CD14-positive monocyte (primary cell): ENCODE results near the gene BCAS1. TPM values are rescaled to one million over a fixed set of nuclear protein-coding genes. Genes with fewer than 3 reads are reported as not detected.
"Not testable (repeated sequence)": the region's sequence is repeated elsewhere in the genome, so short reads cannot be mapped to it uniquely, and the experiment has no call there.

ENCODE experiments used
- DNase-seq, 3 donors: peaks; one replicate each; pipeline ENCODE4 v3.0.0-alpha.2; 2011 to 2022
- H2AFZ ChIP-seq: 2 replicates; pipeline ENCODE4 v1.6.0; 2012; ENCODE audit warnings: mild to moderate bottlenecking, low read depth, low read length, inconsistent platforms; ENCODE audit not compliant: insufficient read depth, poor library complexity, severe bottlenecking
- H3K27ac ChIP-seq, 2 donors: 1 replicate in 1 of 2; 2 replicates in 1 of 2; pipeline ENCODE4 v1.5.1; 2012 to 2013; ENCODE audit warnings: low read length in 2 of 2, control low read depth in 1 of 2, inconsistent platforms in 1 of 2, low read depth in 1 of 2, mild to moderate bottlenecking in 1 of 2
- H3K27me3 ChIP-seq, 2 donors: one replicate each; pipeline versions ENCODE4 v1.6.0 to v1.6.1; 2011 to 2013; ENCODE audit warnings: low read length in 2 of 2; ENCODE audit not compliant: control insufficient read depth in 2 of 2, insufficient read depth in 2 of 2
- H3K36me3 ChIP-seq, 2 donors: replicated peaks in 1 of 2; 1 replicate in 1 of 2; 2 replicates in 1 of 2; pipeline versions ENCODE4 v1.5.1 to v1.6.1; 2012 to 2013; ENCODE audit warnings: low read length in 2 of 2, control low read depth in 1 of 2, inconsistent platforms in 1 of 2, mild to moderate bottlenecking in 1 of 2; ENCODE audit not compliant: insufficient read depth in 2 of 2, control insufficient read depth in 1 of 2
- H3K4me1 ChIP-seq, 2 donors: 1 replicate in 1 of 2; 2 replicates in 1 of 2; pipeline versions ENCODE4 v1.5.1 to v1.6.1; 2012 to 2013; ENCODE audit warnings: low read length in 2 of 2, control low read depth in 1 of 2, inconsistent platforms in 1 of 2, mild to moderate bottlenecking in 1 of 2, moderate library complexity in 1 of 2; ENCODE audit not compliant: insufficient read depth in 2 of 2, control insufficient read depth in 1 of 2
- H3K4me2 ChIP-seq: replicated peaks from 2 replicates; pipeline ENCODE3; 2012; ENCODE audit warnings: low read length, moderate library complexity, mild to moderate bottlenecking; ENCODE audit not compliant: poor library complexity, severe bottlenecking; ENCODE audit errors: extremely low read depth
- H3K4me3 ChIP-seq, 3 experiments: fragments of 200-600 bp in 1 of 3; sonication (generic) in 1 of 3; replicated peaks in 1 of 3; 1 replicate in 2 of 3; 2 replicates in 1 of 3; pipeline ENCODE4 v1.5.1; 2011 to 2013; ENCODE audit warnings: low read length in 3 of 3, mild to moderate bottlenecking in 3 of 3, control low read depth in 2 of 3, low read depth in 2 of 3, inconsistent platforms in 1 of 3, moderate library complexity in 1 of 3
- H3K79me2 ChIP-seq: 2 replicates; pipeline ENCODE4 v1.6.0; 2012; ENCODE audit warnings: mild to moderate bottlenecking, control low read depth, inconsistent platforms, low read length, moderate library complexity; ENCODE audit not compliant: insufficient read depth
- H3K9ac ChIP-seq: 2 replicates; pipeline ENCODE4 v1.6.0; 2017; ENCODE audit warnings: low read length, mild to moderate bottlenecking; ENCODE audit not compliant: insufficient read depth, poor library complexity, severe bottlenecking
- H3K9me3 ChIP-seq, 2 donors: replicated peaks in 1 of 2; 1 replicate in 1 of 2; 2 replicates in 1 of 2; pipeline versions ENCODE4 v1.5.1 to v1.6.1; 2012 to 2013; ENCODE audit warnings: low read length in 2 of 2, control low read depth in 1 of 2; ENCODE audit not compliant: control insufficient read depth in 1 of 2, insufficient read depth in 1 of 2
- H4K20me1 ChIP-seq: 2 replicates; pipeline ENCODE4 v1.6.0; 2012; ENCODE audit warnings: mild to moderate bottlenecking, low read length, control low read depth, moderate library complexity; ENCODE audit not compliant: insufficient read depth
- H3K27ac Mint-ChIP-seq, 7 donors: one replicate each; pipeline ENCODE4 v1.8.0; 2020; ENCODE audit warnings: mild to moderate bottlenecking in 7 of 7, mixed read lengths in 7 of 7, moderate library complexity in 6 of 7, inconsistent platforms in 2 of 7
- H3K27me3 Mint-ChIP-seq, 3 donors: one replicate each; pipeline ENCODE4 v1.8.0; 2021 to 2022; ENCODE audit warnings: low read depth in 3 of 3, mild to moderate bottlenecking in 3 of 3, mixed read lengths in 3 of 3, moderate library complexity in 3 of 3, inconsistent platforms in 1 of 3
- H3K36me3 Mint-ChIP-seq, 2 donors: one replicate each; pipeline ENCODE4 v1.8.0; 2020; ENCODE audit warnings: mixed read lengths in 2 of 2, inconsistent platforms in 1 of 2, mild to moderate bottlenecking in 1 of 2
- H3K4me1 Mint-ChIP-seq: one replicate; pipeline ENCODE4 v1.8.0; 2020; ENCODE audit warnings: mild to moderate bottlenecking, mixed read lengths
- H3K4me3 Mint-ChIP-seq, 2 donors: one replicate each; pipeline ENCODE4 v1.8.0; 2020; ENCODE audit warnings: mild to moderate bottlenecking in 2 of 2, mixed read lengths in 2 of 2, moderate library complexity in 1 of 2
- H3K9me3 Mint-ChIP-seq, 7 donors: one replicate each; pipeline ENCODE4 v1.8.0; 2020 to 2022; ENCODE audit warnings: mixed read lengths in 7 of 7, mild to moderate bottlenecking in 6 of 7, moderate library complexity in 6 of 7, inconsistent platforms in 2 of 7
- CTCF ChIP-seq: fragments of 200-600 bp; IDR thresholded peaks from one replicate; pipeline ENCODE4 v1.8.0; 2022; ENCODE audit warnings: antibody characterized with exemption, mild to moderate bottlenecking
- WGBS: methylation state at CpG from one replicate; pipeline ENCODE4 v1.1.5; 2013; ENCODE audit warnings: missing lambda C conversion rate; ENCODE audit not compliant: insufficient coverage; 5-methylcytosine and 5-hydroxymethylcytosine counted together
- intact Hi-C, 2 donors: fragments of 100-400 bp; cut with micrococcal nuclease; formaldehyde crosslinking; loops; one replicate each; pipeline versions ENCODE4 v1.15.0 to v1.15.1; 2023
- polyA plus RNA-seq, 3 donors: library from polyadenylated mRNA; depleted of rRNA in 1 of 3; unstranded in 2 of 3; stranded (reverse) in 1 of 3; fragments of 300-500 nt in 2 of 3; fragments of >200 nt in 1 of 3; fragmentation: Illumina TruSeq in 2 of 3; gene quantifications; 1 replicate in 2 of 3; 2 replicates in 1 of 3; pipeline ENCODE4 v1.2.3, GENCODE V29; 2012 to 2021

Gene BCAS1
- polyA plus RNA-seq, 3 donors: 0.01 to 0.02 TPM; not detected in 1

- WGBS: 100% methylated on average over 1 of the region's 5 CpGs
- H3K36me3 Mint-ChIP-seq: no peaks in the 10 kb centered on the region
- H3K4me3 Mint-ChIP-seq: no peak overlapping the region
Measured at GRCh38 chr20:53975761-53976160, 94.6 kb downstream of the BCAS1 start.

GRCh38 chr20:53974785-53975555 is 95.4 kb downstream of the BCAS1 start:
- no peaks in the 10 kb centered on the region for H4K20me1 ChIP-seq
- H3K27ac Mint-ChIP-seq: no peak overlapping the region

More at GRCh38 chr20:53975761-53976160, 94.6 kb downstream of the BCAS1 start:
- Histone ChIP-seq H3K9me3 (peaks cover 0 to 5% of the 10 kb centered on the region in 2 donors), H3K27me3 (no peaks in the 10 kb centered on the region), H3K9ac (no peak overlapping the region), H3K4me1 (no peaks in the 10 kb centered on the region), H4K20me1 (no peaks in the 10 kb centered on the region), H3K4me3 (no peak overlapping the region), H2AFZ (no peak overlapping the region), H3K27ac (no peak overlapping the region), H3K4me2 (no peak overlapping the region), H3K36me3 (no peaks in the 10 kb centered on the region), H3K79me2 (no peaks in the 10 kb centered on the region)
- no peak for TF ChIP-seq CTCF
- DNase-seq: no peak
- Mint-ChIP-seq H3K27ac (no peak overlapping the region), H3K9me3 (peaks cover 11 to 17% (median 14%) of the 10 kb centered on the region in 7 donors), H3K4me1 (no peaks in the 10 kb centered on the region), H3K27me3 (peaks cover 0 to 2% (median 0%) of the 10 kb centered on the region in 3 donors)
- intact Hi-C loops: no loop called here

GRCh38 chr20:53973882-53974281 is 96.5 kb downstream of the BCAS1 start:
- H3K79me2 ChIP-seq, H3K4me3 ChIP-seq, H3K4me1 ChIP-seq, H4K20me1 ChIP-seq, H3K9ac ChIP-seq, H3K4me1 Mint-ChIP-seq, H3K27me3 ChIP-seq, H3K27ac ChIP-seq, H3K36me3 ChIP-seq, H3K4me3 Mint-ChIP-seq, intact Hi-C loops, H3K4me2 ChIP-seq, DNase-seq, H2AFZ ChIP-seq, H3K36me3 Mint-ChIP-seq, H3K27ac Mint-ChIP-seq, H3K9me3 ChIP-seq, H3K27me3 Mint-ChIP-seq: not testable (repeated sequence)
- H3K9me3 Mint-ChIP-seq: peaks cover 11 to 17% (median 14%) of the 10 kb centered on the region in 7 donors
- WGBS: 81% methylated on average over 4 of the region's 5 CpGs

More at GRCh38 chr20:53974785-53975555, 95.4 kb downstream of the BCAS1 start:
- peaks cover 0 to 2% (median 0%) of the 10 kb centered on the region in 3 donors for H3K27me3 Mint-ChIP-seq
- no peak overlapping the region for H3K4me3 ChIP-seq
- no peaks in the 10 kb centered on the region for H3K79me2 ChIP-seq
- no peak overlapping the region for H3K9ac ChIP-seq
- H3K36me3 ChIP-seq: no peaks in the 10 kb centered on the region
- H3K4me2 ChIP-seq: no peak overlapping the region
- no peak for DNase-seq
- peaks cover 11 to 17% (median 14%) of the 10 kb centered on the region in 7 donors for H3K9me3 Mint-ChIP-seq
- intact Hi-C loops: no loop called here
- no peaks in the 10 kb centered on the region for H3K27me3 ChIP-seq
- peaks cover 0 to 5% of the 10 kb centered on the region in 2 donors for H3K9me3 ChIP-seq
- H3K4me1 Mint-ChIP-seq: no peaks in the 10 kb centered on the region
- H3K4me3 Mint-ChIP-seq: no peak overlapping the region
- no peak overlapping the region for H3K27ac ChIP-seq
- H2AFZ ChIP-seq: no peak overlapping the region
- no peak for TF ChIP-seq CTCF
- no peaks in the 10 kb centered on the region for H3K4me1 ChIP-seq
- 96% methylated on average over 12 of the region's 19 CpGs for WGBS
- no peaks in the 10 kb centered on the region for H3K36me3 Mint-ChIP-seq
